Panc1 (cell line): Measurements from ENCODE around the gene MSH4. TPM values are rescaled to one million over a fixed set of nuclear protein-coding genes. Genes with fewer than 3 reads are reported as not detected.
A peak's percentile ranks its signal among the peaks of the same experiment; 100 is the strongest.
"Not testable (repeated sequence)": the region's sequence is repeated elsewhere in the genome, so short reads cannot be mapped to it uniquely, and the experiment has no call there.

ENCODE experiments used
- ATAC-seq: fragments of 200-7000 bp; cut with Tn5 transposase; 2 replicates; pipeline ENCODE4 v1.9.1; 2020; ENCODE audit warnings: mild to moderate bottlenecking, moderate library complexity
- Bru-seq: library from RNA; stranded (reverse); fragments of 400-500 nt; gene quantifications from one replicate; lab custom pipeline; 2021; lab: Mats Ljungman, UMichigan
- BruChase-seq, 2 experiments: library from RNA; stranded (reverse); fragments of 400-500 nt; gene quantifications; one replicate each; lab custom pipeline; 2021; lab: Mats Ljungman, UMichigan
- BruUV-seq: library from RNA; stranded (reverse); fragments of 400-500 nt; replicated peaks from 2 replicates; lab custom pipeline; 2021; lab: Mats Ljungman, UMichigan
- CTCF ChIA-PET: fragments of 300-600 bp; sonication (Branson Sonifier 250); formaldehyde crosslinking; loops from one replicate; lab custom pipeline; 2022; ENCODE audit warnings: antibody characterized with exemption; lab: Charles Lee
- POLR2A ChIA-PET: fragments of 300-600 bp; sonication (Branson Sonifier 250); formaldehyde crosslinking; loops from one replicate; lab custom pipeline; 2022; ENCODE audit warnings: antibody characterized with exemption; lab: Charles Lee
- DNase-seq: peaks from one replicate; pipeline ENCODE4 v3.0.0-alpha.2; 2010; ENCODE audit warnings: low read depth, low spot score
- H3K27ac ChIP-seq: 2 replicates; pipeline ENCODE4 v1.5.1; 2011; ENCODE audit warnings: mild to moderate bottlenecking, low read length, inconsistent platforms
- H3K27me3 ChIP-seq: fragments of 200-500 bp; sonication (Bioruptor generic); 2 replicates; pipeline ENCODE4 v1.6.0; 2014; ENCODE audit warnings: low read length, inconsistent platforms; ENCODE audit not compliant: control insufficient read depth, insufficient read depth
- H3K36me3 ChIP-seq: fragments of 200-500 bp; sonication (Bioruptor generic); 2 replicates; pipeline ENCODE4 v1.5.1; 2014; ENCODE audit warnings: inconsistent platforms, mild to moderate bottlenecking, low read length, moderate library complexity; ENCODE audit not compliant: control insufficient read depth, insufficient read depth
- H3K4me1 ChIP-seq: 2 replicates; pipeline ENCODE4 v1.5.1; 2011; ENCODE audit warnings: inconsistent platforms, mild to moderate bottlenecking, low read length, moderate library complexity; ENCODE audit not compliant: control insufficient read depth, insufficient read depth
- H3K4me3 ChIP-seq, 2 experiments: 2 replicates each; pipeline ENCODE4 v1.5.1; 2011 to 2012; ENCODE audit warnings: low read depth in 2 of 2, low read length in 2 of 2, mild to moderate bottlenecking in 2 of 2, inconsistent platforms in 1 of 2, moderate library complexity in 1 of 2
- H3K9me3 ChIP-seq: fragments of 200-500 bp; sonication (Bioruptor generic); 2 replicates; pipeline ENCODE4 v1.5.1; 2014; ENCODE audit warnings: low read depth, mild to moderate bottlenecking, inconsistent platforms, low read length, moderate library complexity; ENCODE audit not compliant: control insufficient read depth, insufficient read depth
- POLR2AphosphoS5 ChIP-seq: IDR thresholded peaks from 2 replicates; pipeline ENCODE4 v1.6.1; 2012; ENCODE audit warnings: mild to moderate bottlenecking, low read depth, low read length, moderate library complexity
- SIN3A ChIP-seq: IDR thresholded peaks from 2 replicates; pipeline ENCODE4 v1.6.1; 2012; ENCODE audit warnings: low read depth, mild to moderate bottlenecking, low read length, moderate library complexity, borderline replicate concordance; ENCODE audit not compliant: insufficient read depth
- TCF7L2 ChIP-seq: IDR thresholded peaks from 2 replicates; pipeline ENCODE4 v1.6.1; 2011; ENCODE audit warnings: mild to moderate bottlenecking, low read depth, low read length, inconsistent platforms
- in situ Hi-C: cut with HindIII; loops from 2 replicates; pipeline ENCODE4 v1.10.0; 2016; ENCODE audit warnings: low sequenced_read_pairs, low pct_unique_long_range_greater_than_20kb
- intact Hi-C: fragments of 100-400 bp; cut with micrococcal nuclease; formaldehyde crosslinking; loops from one replicate; pipeline ENCODE4 v1.10.0; 2022; ENCODE audit not compliant: unreplicated experiment
- long read RNA-seq: library from polyadenylated mRNA; unstranded; transcript quantifications from one replicate; pipeline ENCODE4 v2.0.0, GENCODE V29; 2021; ENCODE audit not compliant: unreplicated experiment
- polyA plus RNA-seq: library from polyadenylated mRNA; unstranded; fragments of >200 nt; gene quantifications from one replicate; pipeline ENCODE4 v1.2.1, GENCODE V29; 2012; ENCODE audit warnings: missing spikeins; ENCODE audit not compliant: insufficient read length
- total RNA-seq: library from RNA; stranded (reverse); gene quantifications from one replicate; pipeline ENCODE4 v1.2.1, GENCODE V29; 2021; ENCODE audit not compliant: unreplicated experiment
- TF ChIP-seq, protein P1 (sequence below), 2 experiments: IDR thresholded peaks; 2 replicates each; pipeline ENCODE4 v1.6.1; 2011 to 2012; ENCODE audit warnings: low read depth in 2 of 2, control low read depth in 1 of 2, low read length in 1 of 2, mild to moderate bottlenecking in 1 of 2, moderate library complexity in 1 of 2; ENCODE audit not compliant: insufficient read depth in 1 of 2
- TF ChIP-seq, protein P2 (sequence below): fragments of 450-650 bp; IDR thresholded peaks from 2 replicates; pipeline ENCODE4 v1.5.1; 2017; ENCODE audit warnings: mild to moderate bottlenecking

Gene MSH4
- total RNA-seq (0.26 TPM), Bru-seq, nascent RNA (percentile 30 among the genes with signal in this experiment), BruChase-seq, experiment 1, labeled RNA remaining after a 2-hour chase (percentile 30 among the genes with signal in this experiment), BruChase-seq, experiment 2, labeled RNA remaining after a 6-hour chase (percentile 25 among the genes with signal in this experiment)
- not detected for polyA plus RNA-seq
- long read RNA-seq: 0 reads

DNA sequence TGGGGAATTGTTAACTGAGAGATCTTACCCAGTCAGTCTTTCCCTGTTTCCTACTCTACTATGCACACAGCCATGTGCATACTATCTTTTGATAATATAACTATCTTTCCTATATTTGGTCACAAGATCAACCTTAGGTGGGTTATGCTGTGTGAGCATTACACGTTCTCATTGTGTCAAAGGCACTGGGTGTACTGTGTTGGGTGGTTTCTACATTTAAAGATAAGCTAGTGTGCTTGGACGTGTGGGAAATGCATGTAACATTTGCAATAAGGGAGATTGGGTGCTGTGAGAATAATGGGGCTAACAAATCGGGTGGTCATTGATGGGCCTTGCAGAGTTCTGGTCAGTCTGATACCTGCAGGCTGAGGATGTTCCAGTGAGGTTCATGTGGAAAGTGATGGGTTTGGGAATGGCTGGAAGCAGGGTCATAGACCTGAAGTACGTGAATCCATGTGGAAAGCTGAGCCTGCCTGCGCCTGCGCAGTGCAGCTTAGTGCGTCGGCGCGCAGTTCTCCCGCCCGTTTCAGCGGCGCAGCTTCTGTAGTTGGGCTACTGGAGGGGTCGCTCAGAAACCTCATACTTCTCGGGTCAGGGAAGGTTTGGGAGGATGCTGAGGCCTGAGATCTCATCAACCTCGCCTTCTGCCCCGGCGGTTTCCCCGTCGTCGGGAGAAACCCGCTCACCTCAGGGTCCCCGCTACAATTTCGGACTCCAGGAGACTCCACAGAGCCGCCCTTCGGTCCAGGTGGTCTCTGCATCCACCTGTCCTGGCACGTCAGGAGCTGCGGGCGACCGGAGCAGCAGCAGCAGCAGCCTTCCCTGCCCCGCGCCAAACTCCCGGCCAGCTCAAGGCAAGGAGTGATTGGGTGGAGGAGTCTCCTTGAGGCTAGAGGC is at the start of gene MSH4:
TSS of gene MSH4 (plus strand) at position 507 of the 897 bp plus-strand sequence. CDS start at position 611, 104 bp downstream.
- TF ChIP-seq SIN3A (no peak; the same call in 1 of the 2 replicates), POLR2AphosphoS5 (peak; percentile 17)
- DNase-seq (no peak), ATAC-seq (peak; percentile 62)
- Histone ChIP-seq H3K4me1 (peaks cover 3% of the 10 kb centered on the region; the same call in 1 of the 2 replicates), H3K9me3 (no peaks in the 10 kb centered on the region), H3K27ac (no peak within 1 kb of the TSS), H3K27me3 (no peaks in the 10 kb centered on the region), H3K36me3 (peaks cover 37% of the 10 kb centered on the region), H3K4me3 (no peak within 1 kb of the TSS)
- in situ Hi-C loops: no loop called here
- CTCF ChIA-PET: no interaction called here
- BruUV-seq: no TSS peak
- POLR2A ChIA-PET: no interaction called here
- intact Hi-C loops: no loop called here

DNA sequence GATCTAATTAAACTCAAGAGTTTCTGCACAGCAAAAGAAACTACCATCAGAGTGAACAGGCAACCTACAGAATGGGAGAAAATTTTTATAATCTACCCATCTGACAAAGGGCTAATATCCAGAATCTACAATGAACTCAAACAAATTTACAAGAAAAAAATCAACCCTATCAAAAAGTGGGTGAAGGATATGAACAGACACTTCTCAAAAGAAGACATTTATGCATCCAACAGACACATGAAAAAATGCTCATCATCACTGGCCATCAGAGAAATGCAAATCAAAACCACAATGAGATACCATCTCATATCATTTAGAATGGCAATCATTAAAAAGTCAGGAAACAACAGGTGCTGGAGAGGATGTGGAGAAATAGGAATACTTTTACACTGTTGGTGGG is 39.5 kb upstream of the MSH4 start:
- H3K4me1 ChIP-seq, BruUV-seq, H3K4me3 ChIP-seq, DNase-seq, CTCF ChIA-PET, intact Hi-C loops, H3K27ac ChIP-seq, POLR2A ChIA-PET, ATAC-seq, in situ Hi-C loops, H3K9me3 ChIP-seq, H3K36me3 ChIP-seq, H3K27me3 ChIP-seq: not testable (repeated sequence)

DNA sequence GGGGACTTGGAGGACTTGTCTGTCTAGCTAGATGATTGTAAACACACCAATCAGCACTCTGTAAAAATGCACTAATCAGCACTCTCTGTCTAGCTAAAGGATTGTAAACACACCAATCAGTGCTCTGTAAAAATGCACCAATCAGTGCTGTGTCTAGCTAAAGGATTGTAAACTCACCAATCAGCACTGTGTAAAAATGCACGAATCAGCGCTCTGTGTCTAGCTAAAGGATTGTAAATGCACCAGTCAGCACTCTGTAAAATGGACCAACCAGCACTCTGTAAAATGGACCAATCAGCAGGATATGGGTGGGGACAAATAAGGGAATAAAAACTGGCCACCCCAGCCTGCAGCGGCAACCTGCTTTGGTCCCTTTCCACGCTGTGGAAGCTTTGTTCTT is 38.1 kb upstream of the MSH4 start:
- H3K27me3 ChIP-seq, H3K4me3 ChIP-seq, CTCF ChIA-PET, POLR2A ChIA-PET, H3K4me1 ChIP-seq, H3K27ac ChIP-seq, ATAC-seq, DNase-seq, BruUV-seq, H3K36me3 ChIP-seq, in situ Hi-C loops, intact Hi-C loops, H3K9me3 ChIP-seq: not testable (repeated sequence)

DNA sequence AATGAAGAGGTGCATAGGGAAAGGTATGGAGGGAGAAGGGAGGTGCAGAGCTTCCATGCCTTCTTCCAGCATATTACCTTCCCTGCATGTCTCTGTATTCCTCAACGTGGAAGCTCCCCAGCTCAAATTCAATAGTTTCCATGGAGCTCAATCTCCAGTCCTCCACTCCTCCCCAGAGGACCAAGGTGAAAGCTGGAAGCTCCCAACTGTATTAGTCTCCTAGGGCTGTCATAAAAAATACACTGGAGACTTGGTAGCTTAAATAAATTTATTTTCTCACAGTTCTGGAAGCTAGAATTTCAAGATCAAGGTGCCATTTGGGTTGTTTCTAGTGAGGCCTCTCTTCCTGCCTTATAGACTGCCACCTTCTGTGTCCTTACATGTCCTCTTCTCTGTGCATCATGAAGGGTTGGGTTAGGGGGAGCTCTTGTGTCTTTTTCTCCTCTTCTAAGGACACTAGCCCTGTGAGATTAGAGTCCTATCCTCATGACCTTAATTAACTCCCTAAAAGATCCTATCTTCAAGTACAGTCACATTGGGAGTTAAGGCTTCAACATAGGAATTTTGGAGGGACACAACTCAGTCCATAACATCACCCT is 32.5 kb upstream of the MSH4 start:
- H3K36me3 ChIP-seq: no peaks in the 10 kb centered on the region
- no peak overlapping the region for H3K4me3 ChIP-seq
- H3K27me3 ChIP-seq: no peaks in the 10 kb centered on the region
- ChIA-PET CTCF (no interaction called here), POLR2A (no interaction called here)
- no TSS peak for BruUV-seq
- in situ Hi-C loops (no loop called here), intact Hi-C loops (no loop called here)
- no peaks in the 10 kb centered on the region for H3K4me1 ChIP-seq
- no peaks in the 10 kb centered on the region for H3K9me3 ChIP-seq
- ATAC-seq: no peak
- DNase-seq: no peak
- TF ChIP-seq, protein P1, sequence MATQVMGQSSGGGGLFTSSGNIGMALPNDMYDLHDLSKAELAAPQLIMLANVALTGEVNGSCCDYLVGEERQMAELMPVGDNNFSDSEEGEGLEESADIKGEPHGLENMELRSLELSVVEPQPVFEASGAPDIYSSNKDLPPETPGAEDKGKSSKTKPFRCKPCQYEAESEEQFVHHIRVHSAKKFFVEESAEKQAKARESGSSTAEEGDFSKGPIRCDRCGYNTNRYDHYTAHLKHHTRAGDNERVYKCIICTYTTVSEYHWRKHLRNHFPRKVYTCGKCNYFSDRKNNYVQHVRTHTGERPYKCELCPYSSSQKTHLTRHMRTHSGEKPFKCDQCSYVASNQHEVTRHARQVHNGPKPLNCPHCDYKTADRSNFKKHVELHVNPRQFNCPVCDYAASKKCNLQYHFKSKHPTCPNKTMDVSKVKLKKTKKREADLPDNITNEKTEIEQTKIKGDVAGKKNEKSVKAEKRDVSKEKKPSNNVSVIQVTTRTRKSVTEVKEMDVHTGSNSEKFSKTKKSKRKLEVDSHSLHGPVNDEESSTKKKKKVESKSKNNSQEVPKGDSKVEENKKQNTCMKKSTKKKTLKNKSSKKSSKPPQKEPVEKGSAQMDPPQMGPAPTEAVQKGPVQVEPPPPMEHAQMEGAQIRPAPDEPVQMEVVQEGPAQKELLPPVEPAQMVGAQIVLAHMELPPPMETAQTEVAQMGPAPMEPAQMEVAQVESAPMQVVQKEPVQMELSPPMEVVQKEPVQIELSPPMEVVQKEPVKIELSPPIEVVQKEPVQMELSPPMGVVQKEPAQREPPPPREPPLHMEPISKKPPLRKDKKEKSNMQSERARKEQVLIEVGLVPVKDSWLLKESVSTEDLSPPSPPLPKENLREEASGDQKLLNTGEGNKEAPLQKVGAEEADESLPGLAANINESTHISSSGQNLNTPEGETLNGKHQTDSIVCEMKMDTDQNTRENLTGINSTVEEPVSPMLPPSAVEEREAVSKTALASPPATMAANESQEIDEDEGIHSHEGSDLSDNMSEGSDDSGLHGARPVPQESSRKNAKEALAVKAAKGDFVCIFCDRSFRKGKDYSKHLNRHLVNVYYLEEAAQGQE (IDR thresholded peaks at IDR 0.05; ENCODE audit: insufficient read depth in 1 of 2, low read depth in 2 of 2, low read length in 1 of 2): no peak
- TF ChIP-seq POLR2AphosphoS5 (no peak), SIN3A (no peak), TCF7L2 (no peak)
- TF ChIP-seq, protein P2, sequence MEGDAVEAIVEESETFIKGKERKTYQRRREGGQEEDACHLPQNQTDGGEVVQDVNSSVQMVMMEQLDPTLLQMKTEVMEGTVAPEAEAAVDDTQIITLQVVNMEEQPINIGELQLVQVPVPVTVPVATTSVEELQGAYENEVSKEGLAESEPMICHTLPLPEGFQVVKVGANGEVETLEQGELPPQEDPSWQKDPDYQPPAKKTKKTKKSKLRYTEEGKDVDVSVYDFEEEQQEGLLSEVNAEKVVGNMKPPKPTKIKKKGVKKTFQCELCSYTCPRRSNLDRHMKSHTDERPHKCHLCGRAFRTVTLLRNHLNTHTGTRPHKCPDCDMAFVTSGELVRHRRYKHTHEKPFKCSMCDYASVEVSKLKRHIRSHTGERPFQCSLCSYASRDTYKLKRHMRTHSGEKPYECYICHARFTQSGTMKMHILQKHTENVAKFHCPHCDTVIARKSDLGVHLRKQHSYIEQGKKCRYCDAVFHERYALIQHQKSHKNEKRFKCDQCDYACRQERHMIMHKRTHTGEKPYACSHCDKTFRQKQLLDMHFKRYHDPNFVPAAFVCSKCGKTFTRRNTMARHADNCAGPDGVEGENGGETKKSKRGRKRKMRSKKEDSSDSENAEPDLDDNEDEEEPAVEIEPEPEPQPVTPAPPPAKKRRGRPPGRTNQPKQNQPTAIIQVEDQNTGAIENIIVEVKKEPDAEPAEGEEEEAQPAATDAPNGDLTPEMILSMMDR: no peak
- H3K27ac ChIP-seq: no peak overlapping the region
